NCI-H345 (cell line): ENCODE data around the gene PRG3.
"Not testable (repeated sequence)": the region's sequence is repeated elsewhere in the genome, so short reads cannot be mapped to it uniquely, and the experiment has no call there.

Source experiments
- DNase-seq: peaks from one replicate; lab custom pipeline; 2025; lab: John Stamatoyannopoulos, UW

The PRG3 gene

GRCh38 chr11:57408771-57409170, 27.8 kb upstream of the PRG3 start:
- no peak for DNase-seq

GRCh38 chr11:57407941-57408475, 27.1 kb upstream of the PRG3 start:
- DNase-seq = no peak

DNA sequence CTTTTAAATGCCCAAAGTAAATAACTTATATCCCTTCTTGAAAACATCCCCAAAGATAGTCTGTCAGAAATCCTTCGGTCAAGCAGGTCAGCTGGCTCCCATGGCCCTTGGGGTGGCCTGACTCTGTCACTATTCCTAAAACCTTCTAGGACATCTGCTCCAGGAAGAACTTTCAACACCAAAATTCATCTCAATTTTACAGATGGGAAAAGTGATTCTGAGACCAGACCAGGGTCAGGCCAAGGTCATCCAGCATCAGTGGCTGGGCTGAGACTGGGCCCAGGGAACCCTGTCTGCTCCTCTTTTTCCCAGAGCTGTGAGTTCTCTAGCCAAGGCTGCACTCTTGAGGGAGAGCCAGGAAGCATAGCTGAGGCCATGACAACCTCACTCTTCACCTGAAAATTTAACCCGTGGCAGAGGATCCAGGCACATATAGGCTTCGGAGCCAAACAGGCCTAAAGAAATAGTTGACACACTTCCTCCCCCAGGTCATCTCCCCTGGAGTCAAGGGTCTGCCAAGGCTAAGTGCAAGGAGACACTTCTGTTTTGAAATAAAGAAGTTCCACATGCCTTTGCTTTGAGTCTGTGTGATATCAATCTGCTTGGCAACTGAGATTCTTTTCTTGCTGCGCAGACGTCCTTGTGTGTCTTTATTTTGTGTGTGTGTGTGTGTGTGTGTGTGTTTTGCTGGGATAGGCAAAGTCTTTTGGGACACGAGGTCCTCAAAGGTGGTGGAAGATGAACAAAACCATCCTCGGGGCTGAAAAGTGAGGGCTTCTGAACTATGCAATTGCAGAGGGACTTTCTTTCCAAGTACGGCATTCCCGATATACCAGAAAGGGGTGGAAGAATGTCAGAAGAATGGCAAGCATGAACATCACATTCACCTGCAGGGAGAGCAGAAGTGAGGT, 26.3 kb upstream of the PRG3 start:
- DNase-seq = no peak

DNA sequence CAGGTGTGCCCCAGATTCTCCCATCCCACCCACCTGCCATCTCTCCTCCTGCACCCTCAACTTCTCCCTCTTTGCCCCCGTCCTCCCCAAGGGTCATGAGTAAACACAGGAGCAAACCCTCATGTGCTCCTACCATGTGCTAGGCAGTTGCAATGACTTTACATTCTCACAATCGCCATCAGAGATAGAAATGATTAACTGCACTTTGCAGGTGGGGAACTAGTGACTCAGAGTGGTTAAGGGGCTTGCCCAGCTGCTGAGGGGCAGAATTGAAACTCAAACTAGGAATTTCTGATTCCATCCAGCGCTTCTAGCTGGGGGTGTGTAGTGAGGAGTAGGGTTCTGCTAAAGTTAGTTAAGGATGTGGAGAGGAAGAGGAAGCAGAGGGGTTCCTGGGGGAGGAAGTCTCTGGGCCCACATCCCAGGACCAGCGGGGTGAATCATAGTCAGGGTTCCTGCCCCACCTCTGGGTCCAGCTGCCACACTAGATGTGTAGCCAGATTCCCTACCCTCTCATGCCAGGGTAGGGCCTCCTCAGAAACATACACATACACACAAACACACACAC, 25.5 kb upstream of the PRG3 start:
- no peak for DNase-seq

DNA sequence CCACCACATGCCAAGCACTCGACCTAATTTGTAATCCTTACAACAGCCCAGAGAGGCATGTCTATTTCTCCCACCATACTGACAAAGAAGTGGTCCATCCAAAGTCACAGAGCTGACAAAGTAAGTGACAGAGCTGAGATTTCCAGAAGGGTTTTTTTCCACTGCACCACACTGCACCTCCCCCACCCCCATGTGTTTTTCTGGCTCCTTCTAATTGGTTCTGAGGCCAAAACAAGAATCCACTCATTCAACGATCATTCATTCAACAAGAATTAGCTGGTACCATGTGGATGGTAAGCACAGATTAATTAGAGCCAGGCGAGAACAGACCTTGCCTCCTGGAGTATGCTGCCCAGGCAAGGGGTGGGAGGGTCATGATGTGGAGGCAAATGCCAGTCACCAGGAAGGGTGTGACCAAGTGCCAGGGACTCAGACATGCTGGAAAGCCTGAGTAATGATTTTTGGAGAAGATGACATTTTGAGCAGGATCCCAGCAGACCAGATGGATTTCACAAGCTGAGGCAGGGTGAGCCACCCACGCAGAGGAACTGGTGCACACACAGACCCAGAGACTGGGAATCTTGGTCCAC, 24.4 kb upstream of the PRG3 start:
- DNase-seq = no peak

- DNase-seq = no peak
Measured at GRCh38 chr11:57403802-57404147, 22.8 kb upstream of the PRG3 start.

- not testable (repeated sequence) for DNase-seq
Measured at GRCh38 chr11:57403003-57403801, 22.3 kb upstream of the PRG3 start.

DNA sequence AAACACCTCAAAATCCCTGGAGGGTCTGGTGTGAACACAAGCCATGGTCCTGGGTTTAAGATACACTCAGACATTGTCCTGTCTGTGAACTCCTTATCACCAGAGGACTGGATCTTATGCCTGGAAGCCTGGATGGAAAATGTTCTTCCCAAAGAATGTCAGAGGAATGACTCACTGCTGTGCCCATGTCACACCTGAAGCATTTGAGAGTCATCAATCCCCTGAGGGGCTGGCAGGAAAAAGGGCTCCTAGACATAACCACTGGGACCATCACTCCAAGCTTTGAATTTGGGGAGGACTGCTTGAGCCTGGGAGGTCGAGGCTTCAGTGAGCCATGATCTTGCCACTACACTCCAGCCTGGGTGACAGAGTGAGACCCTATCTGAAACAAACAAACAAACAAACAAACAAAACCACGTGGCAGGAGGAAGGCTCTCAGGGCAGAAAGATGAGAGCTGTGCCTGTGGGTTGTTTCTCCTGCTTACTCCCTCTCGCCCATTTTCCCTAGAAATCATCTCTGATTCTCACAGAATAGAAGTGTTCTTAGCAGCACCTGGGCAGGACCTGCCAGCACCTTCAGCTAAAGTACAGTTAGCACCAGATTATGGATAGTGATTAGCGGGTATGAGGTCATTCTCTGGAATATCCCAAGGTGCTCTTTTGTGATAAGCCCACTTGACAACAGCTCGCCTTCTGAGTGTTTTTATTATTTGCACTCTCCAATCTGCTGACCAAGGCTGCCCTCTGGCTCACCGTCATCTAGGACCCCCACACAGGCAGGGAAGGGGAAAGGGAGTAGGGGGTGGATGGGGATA, 21.4 kb upstream of the PRG3 start:
- DNase-seq = no peak

DNA sequence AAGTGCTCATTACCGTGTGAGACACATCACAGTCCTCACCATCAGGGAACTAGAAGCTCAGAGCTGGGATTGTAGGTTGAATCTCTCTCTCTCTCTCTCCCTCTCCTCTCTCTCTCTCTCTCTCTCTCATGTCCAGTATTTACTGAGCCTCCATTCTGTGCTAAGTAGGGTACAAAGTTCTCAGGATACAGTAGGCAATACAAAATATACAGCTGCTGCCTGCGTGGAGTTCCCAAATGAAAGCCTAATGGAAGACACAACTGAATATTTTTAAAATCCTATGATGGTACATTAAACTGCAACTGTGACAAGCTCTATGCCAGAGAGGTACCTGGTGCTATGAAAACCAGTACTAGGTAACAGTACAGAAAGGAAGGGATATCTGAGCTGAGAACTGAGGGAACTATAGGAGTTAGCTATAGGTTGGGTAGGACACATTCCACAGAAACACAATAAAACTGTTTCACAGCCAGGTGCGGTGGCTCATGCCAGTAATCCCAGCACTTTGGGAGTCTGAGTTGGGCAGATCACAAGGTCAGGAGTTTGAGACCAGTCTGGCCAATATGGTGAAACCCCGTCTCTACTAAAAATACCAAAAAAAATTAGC, 19.1 kb upstream of the PRG3 start:
- DNase-seq = no peak

DNA sequence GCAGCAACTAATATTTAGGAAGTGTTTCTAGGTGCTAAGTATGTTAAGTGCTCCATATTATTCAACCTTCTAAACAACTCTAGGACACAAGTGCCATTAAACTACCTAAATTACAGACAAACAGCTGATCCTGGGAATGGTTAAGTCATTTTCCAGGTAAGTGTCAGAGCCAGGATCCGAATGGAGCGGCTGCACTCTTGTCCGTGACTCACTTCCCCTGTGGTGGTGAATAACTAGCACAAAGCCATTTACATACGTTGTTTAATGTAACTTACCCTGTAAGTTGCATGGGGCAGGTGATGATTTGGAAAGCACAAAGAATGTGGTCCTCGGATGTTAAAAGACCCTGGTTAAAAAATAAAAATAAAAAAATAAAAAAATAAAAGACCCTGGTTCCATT, 18.3 kb upstream of the PRG3 start:
- no peak for DNase-seq

DNA sequence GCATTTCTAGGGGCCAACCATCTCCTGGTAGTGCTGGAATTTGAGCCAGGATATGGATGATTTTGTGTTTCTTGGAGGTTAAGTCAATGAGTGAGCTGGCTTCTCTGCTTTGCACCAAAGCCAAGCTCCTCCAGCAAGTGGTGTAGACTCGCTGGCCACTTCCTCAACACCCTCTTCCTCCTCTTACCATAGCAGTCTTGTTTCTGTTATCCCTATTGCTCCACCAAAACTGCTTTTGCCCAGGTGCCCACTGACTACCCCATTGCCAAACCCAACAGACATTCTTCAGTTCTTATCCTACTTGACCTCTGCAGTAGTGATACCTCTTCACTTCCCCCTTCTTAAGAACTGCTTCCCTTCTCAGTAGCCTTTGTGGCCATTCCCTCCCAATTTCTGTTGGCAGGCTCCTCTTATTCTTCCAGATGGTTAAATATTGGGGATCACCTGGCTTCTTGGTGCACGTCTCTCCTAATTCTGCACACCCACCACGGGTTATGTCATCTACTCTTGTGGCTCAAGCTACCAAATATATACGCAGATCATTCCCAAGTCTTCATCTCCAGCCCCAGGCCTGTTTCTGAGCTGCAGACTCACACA, 16.5 kb upstream of the PRG3 start:
- DNase-seq = no peak

DNA sequence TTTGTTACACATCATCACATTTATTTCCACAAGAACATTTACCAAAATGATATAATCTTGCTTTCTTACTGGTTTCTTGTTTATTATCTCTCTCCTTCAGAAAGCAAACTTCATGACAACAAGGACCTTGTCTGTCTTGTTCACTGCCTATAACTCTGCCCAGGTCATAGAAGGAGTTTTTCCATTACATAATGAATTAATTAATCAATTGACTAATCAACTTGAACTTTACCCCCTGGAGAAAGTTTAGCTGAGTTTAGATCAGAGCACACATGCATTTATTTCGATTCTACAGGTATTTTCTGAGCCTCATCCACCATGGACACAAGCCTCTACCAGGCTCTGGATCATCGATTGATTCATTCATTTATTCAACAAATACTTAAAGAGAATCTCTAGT, 15.8 kb upstream of the PRG3 start:
- no peak for DNase-seq

GRCh38 chr11:57395905-57396623, 15.1 kb upstream of the PRG3 start:
- no peak for DNase-seq

- no peak for DNase-seq
Measured at GRCh38 chr11:57394203-57394965, 13.4 kb upstream of the PRG3 start.

DNA sequence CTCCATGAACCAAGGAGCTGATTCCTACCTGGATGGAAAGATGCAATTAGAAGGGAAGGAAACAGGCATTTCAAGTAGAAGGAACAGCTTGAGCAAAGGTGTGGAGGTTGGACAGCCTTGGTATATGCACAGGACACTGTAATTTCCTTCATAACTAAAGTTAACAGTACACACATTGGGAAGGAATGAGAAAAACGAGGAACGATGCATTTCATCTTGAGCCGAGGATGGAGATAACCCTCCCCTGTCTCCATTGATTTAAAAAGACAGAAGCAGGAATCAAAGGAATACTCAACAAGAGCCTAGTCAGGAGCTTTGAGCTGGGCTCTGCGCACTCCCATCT, 11.8 kb upstream of the PRG3 start:
- no peak for DNase-seq

DNA sequence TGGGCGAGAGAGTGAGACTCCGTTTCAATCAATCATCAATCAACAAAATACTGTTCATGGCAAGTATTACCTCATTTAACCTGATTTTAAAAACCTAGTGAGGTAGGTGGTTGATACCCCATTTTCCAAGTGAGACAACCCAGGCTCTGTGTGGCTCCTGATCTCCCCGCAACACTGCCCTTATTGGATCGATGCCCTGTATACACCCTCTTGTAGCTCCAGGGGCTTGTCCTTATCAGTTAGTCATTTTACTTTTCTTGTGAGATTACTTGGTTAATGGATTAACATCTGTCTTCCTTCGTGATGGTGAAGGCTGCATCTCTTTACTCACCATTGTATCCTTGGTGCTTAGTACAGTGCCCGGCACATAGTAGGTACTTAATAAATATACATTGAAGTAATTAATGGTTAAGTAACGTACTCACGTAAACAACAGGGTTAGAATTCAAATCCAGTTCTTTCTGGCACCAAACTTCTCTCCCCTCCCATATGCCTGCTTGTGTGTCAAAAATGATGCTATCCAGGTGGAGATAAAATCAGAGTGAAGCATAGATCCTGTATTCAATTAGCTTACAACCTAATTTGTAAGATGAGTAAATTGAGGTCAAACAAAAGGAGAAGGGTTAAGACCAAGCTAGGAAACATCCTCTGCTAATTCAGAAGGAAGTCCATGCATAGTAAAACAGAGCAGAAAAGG, 11.3 kb upstream of the PRG3 start:
- no peak for DNase-seq

- no peak for DNase-seq
Measured at GRCh38 chr11:57391539-57391938, 10.6 kb upstream of the PRG3 start.

DNA sequence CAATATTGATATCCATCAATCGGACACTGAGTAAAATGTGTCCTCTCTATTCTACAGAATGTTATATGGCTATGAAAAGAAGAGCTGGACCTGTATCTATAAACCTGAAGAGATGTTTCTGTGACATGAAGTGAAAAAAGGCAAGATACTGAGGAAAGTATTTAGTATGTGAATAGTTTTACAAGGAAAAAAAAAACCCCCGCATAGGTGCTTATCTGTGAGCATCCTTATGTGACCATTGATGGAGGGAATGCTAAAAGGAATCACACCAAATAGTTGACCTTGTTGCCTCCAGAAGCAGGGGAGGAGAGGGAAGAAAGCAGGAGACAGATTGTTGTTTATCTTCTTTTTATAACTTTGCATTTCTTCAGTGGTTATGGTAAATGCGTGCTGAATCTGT, 10.2 kb upstream of the PRG3 start:
- DNase-seq = no peak

GRCh38 chr11:57390535-57390934, 9.6 kb upstream of the PRG3 start, which contains the start of gene PRG2:
Gene PRG2, minus strand, starts transcription at chr11:57390650. Its CDS starts 706 bp downstream, at chr11:57389944.
- no peak for DNase-seq
